ENCODE data around the gene BCL2L1.
A peak's percentile ranks its signal among the peaks of the same experiment; 100 is the strongest.

The BCL2L1 gene

DNA sequence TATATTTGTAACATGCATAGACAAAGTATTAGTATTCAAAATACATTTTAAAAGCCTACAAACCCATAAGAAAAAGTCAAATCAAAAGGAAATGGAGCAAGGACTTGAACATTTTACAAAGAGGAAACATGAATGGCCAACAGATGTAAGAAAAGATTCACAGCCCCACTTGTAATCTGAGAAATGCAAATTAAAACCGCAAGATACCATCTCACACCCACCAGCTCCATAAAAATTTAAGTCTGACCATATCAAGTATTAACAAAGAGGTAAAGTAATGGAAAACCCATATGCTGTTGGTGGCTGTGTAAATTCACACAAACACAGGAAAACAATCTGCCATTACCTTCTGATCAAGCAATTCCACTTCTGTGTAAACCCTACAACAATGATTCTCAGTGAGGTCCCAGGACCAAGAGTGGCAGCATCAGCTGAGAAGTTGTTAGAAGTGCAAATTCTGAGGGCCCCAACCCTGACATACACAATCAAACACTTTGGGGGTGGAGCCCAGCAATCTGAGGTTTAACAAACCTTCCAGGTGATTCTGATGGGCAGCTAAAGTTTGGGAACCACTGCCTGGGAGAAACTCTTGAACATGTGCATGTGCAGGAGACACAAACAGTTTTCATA is 30.9 kb downstream of the BCL2L1 start:
- DNase-seq, result peak; percentile 30

GRCh38 chr20:31690124-31690666 is 32.5 kb downstream of the BCL2L1 start:
- no peak for DNase-seq

DNA sequence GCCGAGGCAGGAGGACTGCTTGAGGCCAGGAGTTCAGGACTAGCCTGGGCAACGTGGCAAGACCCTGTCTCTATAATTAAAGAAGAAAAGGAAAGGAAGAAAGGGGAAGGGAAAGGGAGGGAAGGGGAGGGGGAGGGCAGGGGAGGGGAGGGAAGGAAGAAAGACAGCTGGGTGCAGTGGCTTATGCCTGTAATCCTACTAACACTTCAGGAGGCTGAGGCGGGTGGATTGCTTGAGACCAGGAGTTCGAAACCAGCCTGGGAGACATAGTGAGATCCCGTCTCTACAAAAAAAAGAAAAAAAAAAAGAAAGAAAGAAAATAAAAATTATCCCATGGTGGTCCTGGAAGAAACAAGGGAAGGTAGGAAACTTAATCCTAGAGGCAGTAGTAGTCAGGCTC is 33.5 kb downstream of the BCL2L1 start:
- DNase-seq, result no peak

- DNase-seq, result no peak
Observed at GRCh38 chr20:31687777-31688176, 34.9 kb downstream of the BCL2L1 start.

GRCh38 chr20:31685853-31686643 is 36.6 kb downstream of the BCL2L1 start:
- DNase-seq, result no peak

- DNase-seq, result no peak
Observed at GRCh38 chr20:31684153-31685015, 38.3 kb downstream of the BCL2L1 start.

DNA sequence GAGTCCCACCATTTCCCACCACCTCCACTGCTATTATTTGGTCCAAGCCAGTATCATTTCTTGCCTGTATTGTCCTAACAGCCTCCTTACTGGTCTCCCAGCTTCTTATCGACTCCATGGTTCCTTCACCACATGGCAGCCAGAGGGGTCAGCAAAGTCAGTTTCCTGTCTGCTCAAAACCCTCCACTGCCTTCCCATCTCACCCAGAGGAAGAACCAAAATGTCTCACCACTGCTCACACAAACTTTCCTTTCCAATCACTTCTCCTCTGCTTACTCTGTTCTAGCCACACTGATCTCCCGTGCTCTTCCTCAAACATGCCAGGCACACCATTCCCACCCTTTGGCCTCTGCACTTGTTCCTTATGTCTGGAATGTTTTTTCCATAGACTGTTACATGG is 39.7 kb downstream of the BCL2L1 start:
- DNase-seq, result no peak

DNA sequence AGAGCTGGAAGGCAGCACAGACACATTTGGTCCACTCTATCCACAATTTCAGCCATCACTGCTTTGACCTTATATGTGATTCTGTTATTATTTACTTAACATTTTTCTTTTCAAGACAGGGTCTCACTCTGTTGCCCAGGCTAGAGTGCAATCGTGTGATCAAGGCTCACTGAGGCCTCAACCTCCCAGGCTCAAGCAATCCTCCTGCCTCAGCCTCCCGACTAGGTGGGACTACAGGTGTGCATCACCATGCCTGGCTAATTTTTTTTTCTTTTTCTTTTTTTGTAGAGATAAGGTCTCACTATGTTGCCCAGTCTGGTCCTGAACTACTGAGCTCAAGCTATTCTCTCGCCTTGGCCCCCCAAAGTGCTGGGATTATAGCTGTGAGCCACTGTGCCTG is 40.3 kb downstream of the BCL2L1 start:
- DNase-seq, result no peak

DNA sequence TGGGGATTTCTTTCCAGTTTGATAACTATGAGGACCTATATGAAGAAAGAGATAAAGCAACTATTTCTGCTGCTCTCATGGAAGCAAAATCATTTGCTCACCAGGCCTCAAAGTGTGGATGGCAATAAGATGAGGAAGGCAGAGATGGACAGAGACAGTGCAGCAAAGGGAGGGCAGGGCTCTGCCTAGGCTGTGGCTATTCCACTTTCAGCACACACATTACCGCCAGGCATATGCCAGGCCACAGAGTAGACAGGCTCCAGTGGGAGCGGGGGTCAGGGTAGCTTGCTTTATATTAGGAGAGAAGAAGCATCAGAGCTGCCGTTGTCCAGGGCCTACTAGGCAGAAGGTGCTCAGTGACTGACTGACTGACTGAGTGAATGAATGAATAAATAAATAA is 40.9 kb downstream of the BCL2L1 start:
- DNase-seq, result no peak

- DNase-seq, result no peak
Observed at GRCh38 chr20:31681128-31681727, 41.4 kb downstream of the BCL2L1 start.

DNA sequence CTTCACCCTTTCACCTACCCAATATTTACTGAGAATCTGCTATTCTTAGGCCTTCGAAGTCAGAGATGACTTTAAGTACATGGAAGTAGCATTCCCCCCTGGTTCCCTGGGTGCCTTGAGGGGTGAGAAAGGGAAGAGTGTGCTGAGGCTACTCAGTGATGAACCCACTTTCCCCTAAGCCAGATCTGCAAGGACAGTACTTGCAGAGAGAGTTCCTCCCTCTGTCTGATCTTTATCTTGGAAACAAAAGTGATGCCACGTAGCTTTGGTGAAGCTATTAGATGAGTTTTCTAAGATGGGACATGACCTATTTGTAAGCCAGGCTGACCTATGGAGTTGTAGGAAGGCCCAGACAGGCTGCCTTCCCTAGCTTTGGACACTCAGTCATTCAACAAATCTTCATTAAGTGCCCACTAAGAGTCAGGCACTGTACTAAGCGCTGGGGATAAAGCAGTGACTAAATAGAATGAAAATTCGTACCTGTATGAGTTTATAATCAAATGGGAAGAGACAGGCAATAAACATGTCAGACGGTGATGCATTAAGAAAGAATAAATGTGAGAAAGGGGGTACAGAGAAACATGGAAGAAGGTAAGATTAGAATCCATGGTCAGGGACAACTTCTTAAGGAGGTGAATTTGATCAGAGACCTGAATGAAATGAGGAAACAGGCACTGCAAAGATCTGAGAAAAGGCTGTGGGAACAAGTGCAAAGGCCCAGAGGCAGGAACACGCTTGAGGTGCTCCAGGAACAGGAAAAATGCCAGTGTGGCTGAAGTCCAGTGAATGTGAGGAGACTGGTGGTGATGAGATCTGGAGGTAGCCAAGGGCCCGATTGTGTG is 42.2 kb downstream of the BCL2L1 start:
- DNase-seq, result no peak

DNA sequence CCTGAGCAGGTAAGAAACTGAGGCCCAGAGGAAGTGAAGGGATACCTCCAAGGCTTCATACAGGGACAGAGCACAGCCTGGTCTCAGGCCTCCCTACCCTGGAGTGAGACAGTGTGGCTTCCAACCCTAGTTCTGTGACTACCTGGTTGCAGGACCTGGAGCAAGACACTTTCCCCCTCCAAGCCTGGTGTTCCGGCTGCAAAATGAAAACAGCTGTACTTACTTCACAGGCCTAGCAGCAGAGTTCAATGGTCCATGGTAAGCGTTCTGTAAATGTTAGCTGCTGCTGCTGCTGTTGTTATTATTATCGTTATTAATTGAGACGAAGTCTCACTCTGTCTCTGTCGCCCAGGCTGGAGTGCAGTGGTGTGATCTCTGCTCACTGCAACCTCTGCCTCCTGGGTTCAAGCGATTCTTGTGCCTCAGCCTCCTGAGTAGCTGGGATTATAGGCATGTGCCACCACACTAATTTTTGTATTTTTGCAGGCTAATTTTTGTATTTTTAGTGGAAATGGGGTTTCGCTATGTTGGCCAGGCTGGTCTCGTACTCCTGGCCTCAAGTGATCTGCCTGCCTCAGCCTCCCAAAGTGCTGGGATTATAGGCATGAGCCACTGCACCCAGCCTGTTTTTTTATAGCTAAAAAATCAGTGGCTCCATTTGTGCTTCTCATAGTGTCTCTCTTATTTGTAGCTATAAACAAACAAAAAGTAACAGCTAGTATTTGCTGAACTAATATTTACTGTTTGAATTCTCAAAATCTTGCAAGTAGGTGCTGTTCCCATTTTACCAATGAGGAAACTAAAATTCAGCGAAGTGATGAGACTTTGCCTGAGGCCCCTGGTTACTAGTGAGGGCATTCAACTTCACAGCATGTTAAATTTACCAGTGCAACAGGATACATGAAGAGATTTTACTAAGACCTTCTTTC is 43.0 kb downstream of the BCL2L1 start:
- no peak for DNase-seq

DNA sequence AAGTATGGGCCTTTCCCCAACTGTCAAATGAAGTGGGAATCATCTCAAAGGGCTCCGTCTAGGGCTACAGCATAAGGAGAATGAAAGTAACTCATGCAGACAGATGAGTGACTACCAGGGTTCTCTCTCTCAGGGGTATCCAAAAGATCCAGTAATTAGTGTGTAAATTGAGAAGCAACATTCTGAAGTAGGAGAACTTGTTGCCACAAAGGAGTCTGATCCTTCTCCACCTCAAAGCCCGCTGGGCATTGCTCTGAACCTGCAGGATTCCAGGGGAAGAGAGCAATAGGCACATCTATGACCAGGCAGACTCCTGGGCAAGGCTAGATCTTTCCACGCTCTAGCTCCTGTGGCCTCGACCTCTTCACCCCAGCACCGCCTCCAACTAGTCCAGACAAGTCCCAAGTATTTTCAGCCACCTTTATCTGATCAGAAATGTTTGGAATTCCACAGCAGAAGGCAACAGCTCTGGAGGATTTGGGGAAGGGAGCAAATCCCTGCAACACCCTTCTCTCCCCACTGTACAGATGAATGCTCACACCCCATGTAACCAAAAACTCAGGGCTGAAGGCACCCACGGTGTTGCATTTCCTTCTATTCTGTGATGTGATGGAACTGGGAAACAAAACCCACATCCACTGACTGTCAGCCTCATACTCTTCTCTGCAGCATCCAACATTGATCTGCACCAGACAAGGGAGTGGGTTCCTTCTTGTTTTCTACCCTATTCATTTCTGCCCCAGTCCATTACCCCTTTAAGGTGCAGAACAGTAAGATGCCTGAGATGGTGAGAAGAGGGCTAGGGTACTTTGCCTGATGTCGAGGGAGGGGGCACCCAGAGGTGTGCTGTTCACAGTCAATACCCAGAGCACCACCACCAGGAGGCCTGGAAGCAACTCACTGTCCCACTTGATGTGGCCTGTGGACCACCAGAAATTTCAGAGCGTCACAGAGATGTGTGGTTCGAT is 44.0 kb downstream of the BCL2L1 start:
- no peak for DNase-seq

- no peak for DNase-seq
Observed at GRCh38 chr20:31677553-31678260, 45.0 kb downstream of the BCL2L1 start.

DNA sequence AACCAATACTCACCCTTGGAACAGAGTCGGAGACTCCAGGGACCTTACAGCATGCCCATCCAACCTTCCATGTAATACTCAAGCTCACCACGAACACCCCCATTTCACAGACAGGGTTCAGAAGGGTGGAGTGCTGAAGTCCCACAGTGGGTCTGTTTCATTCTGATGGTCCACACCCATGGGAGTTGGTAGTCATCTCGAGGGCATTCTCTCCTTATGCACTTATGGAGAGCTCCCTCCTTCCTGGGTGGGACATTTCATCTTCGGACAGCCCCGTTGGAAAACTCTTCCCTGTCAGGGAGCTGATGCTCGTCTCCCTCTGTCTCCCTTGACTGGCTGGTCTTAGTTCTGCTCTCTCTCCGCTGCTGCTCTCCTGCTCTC is 46.1 kb downstream of the BCL2L1 start:
- DNase-seq, result no peak

DNA sequence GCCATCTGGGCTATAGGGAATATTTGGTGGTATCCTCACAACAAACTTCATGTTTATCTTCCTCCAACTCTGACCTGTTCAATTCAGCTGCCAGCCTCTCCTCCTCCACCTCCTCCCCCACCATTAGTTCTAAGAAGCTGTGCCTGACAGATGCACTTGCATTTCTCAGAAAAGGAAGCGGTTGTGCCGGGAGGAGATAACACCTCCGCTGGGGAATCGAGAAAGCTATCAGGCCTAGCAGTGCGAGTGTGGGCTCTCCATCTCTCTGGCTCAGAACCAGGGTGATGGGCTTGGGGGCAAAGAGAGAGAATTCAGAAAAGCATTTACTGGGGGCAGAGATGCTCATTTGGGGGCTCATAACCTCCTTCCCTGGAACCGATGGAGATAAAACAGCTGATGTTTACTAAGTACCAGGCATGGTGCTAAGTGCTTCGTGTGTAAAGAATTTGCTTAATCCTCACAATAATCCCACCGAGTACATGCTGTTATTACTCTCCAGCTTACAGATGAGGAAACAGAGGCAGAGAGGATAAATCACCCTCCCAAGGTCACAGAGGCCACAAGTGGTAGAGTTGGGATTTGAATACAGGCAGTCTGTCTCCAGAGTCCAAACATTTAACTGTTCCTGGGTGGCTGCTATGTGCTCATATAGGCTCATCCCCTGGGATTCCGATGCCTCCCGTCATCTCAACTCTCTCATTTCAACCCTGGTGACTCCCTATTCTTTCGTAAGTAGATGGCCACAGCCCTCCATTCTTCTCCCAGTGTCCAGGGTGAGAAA is 46.6 kb downstream of the BCL2L1 start:
- peak; percentile 56 for DNase-seq

DNA sequence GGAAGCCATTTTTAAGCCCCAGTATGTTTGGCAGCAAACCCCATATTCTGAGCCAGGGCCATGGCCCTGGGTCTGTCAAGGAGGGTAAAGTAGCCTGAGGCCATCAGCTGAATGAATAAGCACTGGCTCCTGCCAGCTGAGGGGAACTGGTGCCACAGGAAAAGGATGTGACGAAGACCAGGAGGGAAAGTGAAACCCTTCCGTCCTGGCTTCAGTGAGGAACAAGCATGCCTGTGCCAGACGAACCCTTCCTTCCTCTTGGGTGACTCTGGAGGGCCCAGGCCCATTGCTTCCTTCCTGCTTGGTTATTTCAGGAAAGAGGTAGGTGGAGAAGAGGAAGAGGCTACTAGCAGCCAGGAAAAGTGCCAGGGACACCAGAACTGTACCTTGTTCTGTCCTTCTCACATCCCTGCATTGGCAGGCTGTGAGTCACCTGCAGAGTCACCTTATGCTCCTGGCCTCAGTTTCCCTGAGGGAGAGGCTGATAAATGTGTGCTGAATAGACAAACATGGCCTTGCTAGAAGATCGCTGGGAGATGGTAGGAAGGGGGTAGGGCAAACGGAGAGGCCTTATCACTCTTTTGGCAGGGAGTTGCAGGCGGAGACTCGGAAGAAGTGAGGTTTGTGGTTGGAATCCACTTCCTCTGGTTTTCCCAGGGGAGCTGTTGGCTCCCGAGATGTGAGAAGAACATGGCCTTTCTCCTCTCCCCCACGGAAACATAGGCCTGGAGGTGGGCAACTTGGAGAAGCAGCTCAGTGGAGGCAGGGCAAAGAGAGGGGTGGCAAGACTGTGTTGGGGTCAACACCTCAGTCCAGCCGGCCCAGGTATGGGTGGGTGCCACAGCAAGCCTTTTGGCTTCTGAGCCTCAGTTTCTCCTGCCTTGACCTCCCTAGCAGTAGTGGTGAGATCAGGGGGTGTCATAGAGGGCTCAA is 47.5 kb downstream of the BCL2L1 start:
- DNase-seq, result no peak
